Tibial nerve (tissue), 4 donors: Measurements from ENCODE around the gene KLRG1. TPM values are rescaled to one million over a fixed set of nuclear protein-coding genes. Genes with fewer than 3 reads are reported as not detected.

Experiments
- DNase-seq, 2 donors: peaks; one replicate each; pipeline ENCODE4 v3.0.0-alpha.2; 2019; ENCODE audit warnings: low spot score in 2 of 2
- H3K27ac ChIP-seq, 4 donors: fragments of 200-600 bp; sonication (generic) in 3 of 4; one replicate each; pipeline ENCODE4 v1.5.1; 2017 to 2019; ENCODE audit warnings: mild to moderate bottlenecking in 1 of 4
- H3K27me3 ChIP-seq, 2 donors: fragments of 200-600 bp; sonication (generic) in 1 of 2; one replicate each; pipeline versions ENCODE4 v1.5.1 to v1.6.0; 2017 to 2019
- H3K36me3 ChIP-seq, 3 donors: fragments of 200-600 bp; sonication (generic); one replicate each; pipeline ENCODE4 v1.5.1; 2018 to 2019
- H3K4me1 ChIP-seq, 4 donors: fragments of 200-600 bp; sonication (generic) in 3 of 4; one replicate each; pipeline ENCODE4 v1.5.1; 2017 to 2019
- H3K4me3 ChIP-seq, 4 donors: fragments of 200-600 bp; sonication (generic) in 3 of 4; one replicate each; pipeline ENCODE4 v1.5.1; 2017 to 2019; ENCODE audit warnings: mild to moderate bottlenecking in 1 of 4, moderate library complexity in 1 of 4
- H3K9me3 ChIP-seq, 4 donors: fragments of 200-600 bp; sonication (generic) in 3 of 4; one replicate each; pipeline ENCODE4 v1.5.1; 2017 to 2019
- EP300 ChIP-seq, 2 donors: sonication (generic); formaldehyde crosslinking; IDR thresholded peaks; one replicate each; pipeline ENCODE4 v1.6.1; 2017; ENCODE audit warnings: antibody characterized with exemption in 2 of 2, mild to moderate bottlenecking in 1 of 2
- POLR2A ChIP-seq, 2 donors: fragments of 450-650 bp; IDR thresholded peaks; one replicate each; pipeline ENCODE4 v1.6.1; 2017; ENCODE audit warnings: antibody characterized with exemption in 2 of 2, mild to moderate bottlenecking in 2 of 2, moderate library complexity in 2 of 2
- WGBS, 2 donors: methylation state at CpG; one replicate each; pipeline ENCODE4 v1.1.5; 2018; 5-methylcytosine and 5-hydroxymethylcytosine counted together
- total RNA-seq, 4 donors: library from RNA; depleted of rRNA; stranded (reverse); fragments of >200 nt; gene quantifications; one replicate each; pipeline ENCODE4 v1.1.0, GENCODE V29; 2016
- TF ChIP-seq, protein P1 (sequence below), 5 experiments: fragments of 200-600 bp in 3 of 5; fragments of 450-650 bp in 2 of 5; sonication (generic) in 3 of 5; IDR thresholded peaks; one replicate each; pipeline ENCODE4 v1.5.1; 2016 to 2019; ENCODE audit warnings: antibody characterized with exemption in 5 of 5, mild to moderate bottlenecking in 3 of 5, moderate library complexity in 2 of 5

KLRG1 gene
- total RNA-seq, 4 donors from 2014 or later, result 2.7 to 7.9 (median 2.9) TPM; not detected in 1

DNA sequence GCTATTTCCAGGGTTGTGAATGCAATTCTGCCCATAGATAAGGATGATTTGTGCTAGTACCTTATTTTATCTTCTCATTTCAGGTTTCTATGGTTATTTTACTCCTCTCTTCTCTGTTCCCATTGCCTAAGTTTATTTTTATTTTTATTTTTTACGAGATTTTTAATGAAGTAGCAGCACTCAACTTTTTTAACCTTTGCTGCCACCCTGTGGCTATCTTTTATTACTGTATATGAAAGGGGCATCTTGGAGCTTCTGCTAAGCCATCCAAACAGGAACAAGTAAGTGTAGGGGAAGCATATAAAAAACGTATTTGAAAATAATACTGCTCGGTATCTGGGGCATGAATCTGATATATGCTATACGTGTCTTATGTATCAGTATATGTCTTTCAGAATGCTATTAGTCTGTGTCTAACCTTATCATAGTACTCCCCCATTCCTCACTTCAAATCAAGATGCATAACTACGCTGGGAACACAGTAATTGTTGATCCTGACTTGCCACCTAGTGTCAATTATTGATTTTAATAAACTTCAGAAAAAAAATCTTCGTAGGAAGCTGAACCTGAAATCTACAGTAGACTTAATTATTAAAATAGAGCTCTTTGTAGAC is 60.3 kb downstream of the KLRG1 start:
- no peak for DNase-seq
- no peak for TF ChIP-seq EP300 (IDR thresholded peaks at IDR 0.05)
- TF ChIP-seq, protein P1, sequence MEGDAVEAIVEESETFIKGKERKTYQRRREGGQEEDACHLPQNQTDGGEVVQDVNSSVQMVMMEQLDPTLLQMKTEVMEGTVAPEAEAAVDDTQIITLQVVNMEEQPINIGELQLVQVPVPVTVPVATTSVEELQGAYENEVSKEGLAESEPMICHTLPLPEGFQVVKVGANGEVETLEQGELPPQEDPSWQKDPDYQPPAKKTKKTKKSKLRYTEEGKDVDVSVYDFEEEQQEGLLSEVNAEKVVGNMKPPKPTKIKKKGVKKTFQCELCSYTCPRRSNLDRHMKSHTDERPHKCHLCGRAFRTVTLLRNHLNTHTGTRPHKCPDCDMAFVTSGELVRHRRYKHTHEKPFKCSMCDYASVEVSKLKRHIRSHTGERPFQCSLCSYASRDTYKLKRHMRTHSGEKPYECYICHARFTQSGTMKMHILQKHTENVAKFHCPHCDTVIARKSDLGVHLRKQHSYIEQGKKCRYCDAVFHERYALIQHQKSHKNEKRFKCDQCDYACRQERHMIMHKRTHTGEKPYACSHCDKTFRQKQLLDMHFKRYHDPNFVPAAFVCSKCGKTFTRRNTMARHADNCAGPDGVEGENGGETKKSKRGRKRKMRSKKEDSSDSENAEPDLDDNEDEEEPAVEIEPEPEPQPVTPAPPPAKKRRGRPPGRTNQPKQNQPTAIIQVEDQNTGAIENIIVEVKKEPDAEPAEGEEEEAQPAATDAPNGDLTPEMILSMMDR (IDR thresholded peaks at IDR 0.05), result peak; percentile 34 to 53 (median 42)
- TF ChIP-seq POLR2A (IDR thresholded peaks at IDR 0.05), result no peak
- H3K27me3 ChIP-seq, result no peaks in the 10 kb centered on the region
- no peak overlapping the region for H3K4me3 ChIP-seq
- no peaks in the 10 kb centered on the region for H3K9me3 ChIP-seq
- no peak overlapping the region for H3K27ac ChIP-seq
- 24 to 25% methylated on average over 6 of the region's 6 CpGs for WGBS, 2 donors
- H3K36me3 ChIP-seq, result no peaks in the 10 kb centered on the region
- H3K4me1 ChIP-seq, result peaks cover 0 to 3% (median 0%) of the 10 kb centered on the region in 4 donors

DNA sequence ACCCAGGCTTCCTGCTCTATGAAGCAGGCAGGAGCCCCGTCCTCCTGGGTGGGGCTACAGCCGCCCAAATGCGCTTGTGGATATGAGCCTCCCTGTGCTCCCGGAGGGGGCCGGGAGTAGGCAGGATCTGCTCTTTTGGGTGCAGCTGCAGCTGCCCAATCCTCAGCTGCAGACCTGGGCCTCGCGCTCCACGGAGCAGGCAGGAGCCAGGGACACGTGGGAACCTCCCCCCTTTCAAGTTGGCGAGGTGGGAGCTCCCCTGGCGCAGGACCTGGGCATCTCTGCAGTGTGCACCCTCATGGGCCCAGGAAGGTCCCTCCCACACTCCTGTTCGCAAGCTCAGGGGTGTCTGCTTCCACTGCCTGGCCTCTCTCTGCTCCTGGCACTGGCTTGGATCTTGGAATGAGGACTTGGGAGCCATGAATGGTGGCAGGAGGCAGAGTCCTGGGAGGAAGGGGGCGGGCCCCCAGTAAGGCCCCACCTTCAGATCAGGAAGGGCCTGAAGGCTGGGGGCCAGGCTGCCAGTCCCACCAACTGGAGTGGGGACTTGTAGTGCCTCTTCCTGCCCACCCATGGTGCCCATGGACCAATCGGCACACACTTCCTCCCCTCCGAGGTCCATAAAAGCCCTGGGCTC is 61.3 kb downstream of the KLRG1 start:
- Histone ChIP-seq H3K36me3 (no peaks in the 10 kb centered on the region), H3K27ac (no peak overlapping the region), H3K4me3 (no peak overlapping the region), H3K9me3 (no peaks in the 10 kb centered on the region), H3K27me3 (no peaks in the 10 kb centered on the region), H3K4me1 (peaks cover 0 to 3% (median 0%) of the 10 kb centered on the region in 4 donors)
- DNase-seq, result no peak
- TF ChIP-seq EP300 (IDR thresholded peaks at IDR 0.05), result no peak
- TF ChIP-seq, protein P1 (IDR thresholded peaks at IDR 0.05), result no peak
- TF ChIP-seq POLR2A (IDR thresholded peaks at IDR 0.05), result no peak
- 83 to 87% methylated on average over 7 to 15 of the region's 15 CpGs for WGBS, 2 donors

DNA sequence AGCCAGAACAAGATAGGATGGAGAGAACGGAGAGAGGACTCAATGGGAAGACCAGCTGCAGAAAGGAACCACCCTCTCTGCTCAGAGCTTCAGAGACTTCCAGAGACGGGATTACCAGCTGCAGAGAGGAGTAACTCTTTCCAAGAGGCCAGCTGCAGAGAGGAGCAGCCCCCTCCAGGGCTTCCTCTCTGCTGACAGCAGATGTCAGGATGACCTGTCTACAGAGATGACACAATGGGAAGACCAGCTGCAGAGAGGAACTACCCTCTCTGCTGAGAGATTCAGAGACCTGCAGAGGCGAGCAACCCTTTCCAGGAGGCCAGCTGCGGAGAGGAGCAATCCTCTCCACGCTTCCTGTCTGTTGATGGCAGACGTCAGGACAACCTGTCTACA is 61.8 kb downstream of the KLRG1 start:
- Histone ChIP-seq H3K9me3 (no peaks in the 10 kb centered on the region), H3K27me3 (no peaks in the 10 kb centered on the region), H3K4me3 (no peak overlapping the region), H3K36me3 (no peaks in the 10 kb centered on the region), H3K4me1 (peaks cover 0 to 3% (median 0%) of the 10 kb centered on the region in 4 donors), H3K27ac (no peak overlapping the region)
- 56 to 70% methylated on average over 6 of the region's 6 CpGs for WGBS, 2 donors
- DNase-seq, result no peak
- TF ChIP-seq EP300 (IDR thresholded peaks at IDR 0.05) (no peak), POLR2A (IDR thresholded peaks at IDR 0.05) (no peak)

DNA sequence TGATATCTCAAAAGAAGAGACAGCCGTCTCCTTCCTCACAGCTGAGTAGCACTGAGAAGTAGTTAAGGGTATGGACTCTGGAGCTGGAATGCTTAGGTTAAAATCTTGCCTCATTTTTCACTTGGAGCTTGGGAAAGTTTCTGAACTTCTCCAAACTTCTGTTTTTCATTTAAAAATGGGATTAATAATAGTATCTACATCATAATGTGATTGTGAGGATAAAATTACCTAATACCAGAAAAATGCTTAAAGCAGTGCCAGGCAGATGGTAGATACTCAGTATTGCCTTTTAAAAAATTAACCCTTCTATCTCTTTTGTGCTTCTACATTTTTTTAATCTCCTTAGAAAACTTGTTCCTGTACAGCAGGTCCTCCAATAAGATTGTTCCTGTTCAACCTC is 63.3 kb downstream of the KLRG1 start:
- WGBS, 2 donors, result 50 to 61% methylated on average over 1 of the region's 1 CpG

More for the DNA sequence above, 63.3 kb downstream of the KLRG1 start:
- Histone ChIP-seq H3K9me3 (no peaks in the 10 kb centered on the region), H3K4me1 (peaks cover 0 to 3% (median 0%) of the 10 kb centered on the region in 4 donors), H3K36me3 (no peaks in the 10 kb centered on the region), H3K27ac (no peak overlapping the region), H3K4me3 (no peak overlapping the region), H3K27me3 (no peaks in the 10 kb centered on the region)
- no peak for DNase-seq
- TF ChIP-seq, protein P1 (IDR thresholded peaks at IDR 0.05), result no peak
- TF ChIP-seq EP300 (IDR thresholded peaks at IDR 0.05) (no peak), POLR2A (IDR thresholded peaks at IDR 0.05) (no peak)

Other genes starting within 250 kb of the KLRG1 start
- gene A2ML1, start 166.9 kb upstream of the KLRG1 start, total RNA-seq, result 1 to 10 TPM; 5.7 to 9.8 (median 7.1) TPM
- gene PHC1, start 75.0 kb upstream of the KLRG1 start, total RNA-seq, result 10 to 100 TPM; 28.8 to 87.0 (median 37.6) TPM
- 100 to 1,000 TPM in 1 of 4 donors, 10 to 100 TPM in 3; 63.2 to 109 (median 96.0) TPM for gene M6PR, start 39.9 kb upstream of the KLRG1 start, total RNA-seq
- 100 to 1,000 TPM; 183 to 396 (median 303) TPM for gene A2M, start 126.4 kb downstream of the KLRG1 start, total RNA-seq
- under 1 TPM in 3 of 4 donors, not detected in 1; 0.22 to 0.59 (median 0.30) TPM for gene PZP, start 218.8 kb downstream of the KLRG1 start, total RNA-seq